Activated T-cell treated with anti-CD3 and anti-CD28 coated beads, Interleukin-2, amount 50 U/mL, for 24 hours (primary cell): ENCODE measurements around the gene CNGA3.
"Not testable (repeated sequence)": the region's sequence is repeated elsewhere in the genome, so short reads cannot be mapped to it uniquely, and the experiment has no call there.

Experiments used
- DNase-seq: peaks from one replicate; pipeline ENCODE4 v3.0.0-alpha.2; 2020
- H3K27ac Mint-ChIP-seq: 2 replicates; pipeline ENCODE4 v1.8.0; 2020; ENCODE audit warnings: mild to moderate bottlenecking, mixed read lengths
- H3K27me3 Mint-ChIP-seq: 2 replicates; pipeline ENCODE4 v1.8.0; 2020; ENCODE audit warnings: mixed read lengths
- H3K36me3 Mint-ChIP-seq: 2 replicates; pipeline ENCODE4 v1.8.0; 2020; ENCODE audit warnings: low read depth, mixed read lengths
- H3K4me1 Mint-ChIP-seq: 2 replicates; pipeline ENCODE4 v1.8.0; 2020; ENCODE audit warnings: low read depth, mixed read lengths
- H3K4me3 Mint-ChIP-seq: 2 replicates; pipeline ENCODE4 v1.8.0; 2020; ENCODE audit warnings: mild to moderate bottlenecking, moderate library complexity, mixed read lengths
- H3K9me3 Mint-ChIP-seq: 2 replicates; pipeline ENCODE4 v1.8.0; 2020; ENCODE audit warnings: mixed read lengths

Gene CNGA3

GRCh38 chr2:98391581-98392270 is 45.5 kb downstream of the CNGA3 start:
- Mint-ChIP-seq H3K4me3 (no peak overlapping the region), H3K27ac (no peak overlapping the region), H3K36me3 (no peaks in the 10 kb centered on the region), H3K9me3 (no peaks in the 10 kb centered on the region), H3K4me1 (no peaks in the 10 kb centered on the region), H3K27me3 (peaks cover 10% of the 10 kb centered on the region)
- no peak for DNase-seq

GRCh38 chr2:98393354-98393753 is 47.1 kb downstream of the CNGA3 start:
- Mint-ChIP-seq H3K36me3 (no peaks in the 10 kb centered on the region), H3K27me3 (peaks cover 12% of the 10 kb centered on the region), H3K4me1 (no peaks in the 10 kb centered on the region), H3K27ac (no peak overlapping the region), H3K4me3 (no peak overlapping the region), H3K9me3 (no peaks in the 10 kb centered on the region)
- DNase-seq, result no peak

- no peak for DNase-seq
- H3K4me3 Mint-ChIP-seq, result no peak overlapping the region
These were observed 48.4 kb downstream of the CNGA3 start for GRCh38 chr2:98394595-98395153.

GRCh38 chr2:98395977-98396376 is 49.7 kb downstream of the CNGA3 start:
- H3K27me3 Mint-ChIP-seq, result peaks cover 18% of the 10 kb centered on the region
- no peaks in the 10 kb centered on the region for H3K9me3 Mint-ChIP-seq
- no peak overlapping the region for H3K27ac Mint-ChIP-seq
- no peaks in the 10 kb centered on the region for H3K36me3 Mint-ChIP-seq
- H3K4me3 Mint-ChIP-seq, result no peak overlapping the region
- no peaks in the 10 kb centered on the region for H3K4me1 Mint-ChIP-seq
- DNase-seq, result no peak

More at GRCh38 chr2:98394595-98395153, 48.4 kb downstream of the CNGA3 start:
- Mint-ChIP-seq H3K9me3 (no peaks in the 10 kb centered on the region), H3K27me3 (peaks cover 18% of the 10 kb centered on the region), H3K36me3 (no peaks in the 10 kb centered on the region), H3K27ac (no peak overlapping the region), H3K4me1 (no peaks in the 10 kb centered on the region)

GRCh38 chr2:98396745-98397355 is 50.6 kb downstream of the CNGA3 start:
- H3K27ac Mint-ChIP-seq, result no peak overlapping the region

GRCh38 chr2:98399140-98399539 is 52.9 kb downstream of the CNGA3 start:
- peaks cover 24% of the 10 kb centered on the region for H3K27me3 Mint-ChIP-seq
- H3K36me3 Mint-ChIP-seq, result no peaks in the 10 kb centered on the region
- H3K4me1 Mint-ChIP-seq, result no peaks in the 10 kb centered on the region
- H3K9me3 Mint-ChIP-seq, result no peaks in the 10 kb centered on the region
- H3K27ac Mint-ChIP-seq, result no peak overlapping the region
- no peak overlapping the region for H3K4me3 Mint-ChIP-seq
- no peak for DNase-seq

More at GRCh38 chr2:98396745-98397355, 50.6 kb downstream of the CNGA3 start:
- Mint-ChIP-seq H3K9me3 (no peaks in the 10 kb centered on the region), H3K4me3 (no peak overlapping the region), H3K27me3 (peaks cover 21% of the 10 kb centered on the region), H3K36me3 (no peaks in the 10 kb centered on the region), H3K4me1 (no peaks in the 10 kb centered on the region)
- no peak for DNase-seq

GRCh38 chr2:98403878-98404277 is 57.6 kb downstream of the CNGA3 start:
- Mint-ChIP-seq H3K27me3 (peaks cover 12% of the 10 kb centered on the region), H3K36me3 (no peaks in the 10 kb centered on the region), H3K9me3 (no peaks in the 10 kb centered on the region), H3K4me3 (no peak overlapping the region), H3K27ac (no peak overlapping the region), H3K4me1 (no peaks in the 10 kb centered on the region)
- DNase-seq, result no peak

- Mint-ChIP-seq H3K36me3 (no peaks in the 10 kb centered on the region), H3K4me3 (no peak overlapping the region), H3K4me1 (no peaks in the 10 kb centered on the region), H3K27ac (no peak overlapping the region), H3K9me3 (no peaks in the 10 kb centered on the region), H3K27me3 (peaks cover 7% of the 10 kb centered on the region)
- DNase-seq, result no peak
These were observed 58.4 kb downstream of the CNGA3 start for GRCh38 chr2:98404556-98405250.

GRCh38 chr2:98405301-98405700 is 59.0 kb downstream of the CNGA3 start:
- H3K4me1 Mint-ChIP-seq, result no peaks in the 10 kb centered on the region
- no peaks in the 10 kb centered on the region for H3K36me3 Mint-ChIP-seq
- no peak for DNase-seq
- H3K4me3 Mint-ChIP-seq, result no peak overlapping the region
- H3K27me3 Mint-ChIP-seq, result peaks cover 7% of the 10 kb centered on the region
- H3K9me3 Mint-ChIP-seq, result no peaks in the 10 kb centered on the region
- H3K27ac Mint-ChIP-seq, result no peak overlapping the region

GRCh38 chr2:98408155-98408554 is 61.9 kb downstream of the CNGA3 start:
- Mint-ChIP-seq H3K4me1 (peaks cover 6% of the 10 kb centered on the region), H3K27ac (no peak overlapping the region), H3K27me3 (peaks cover 3% of the 10 kb centered on the region), H3K9me3 (no peaks in the 10 kb centered on the region), H3K36me3 (no peaks in the 10 kb centered on the region), H3K4me3 (no peak overlapping the region)
- DNase-seq, result no peak

GRCh38 chr2:98412751-98413458 is 66.6 kb downstream of the CNGA3 start:
- Mint-ChIP-seq H3K36me3 (no peaks in the 10 kb centered on the region), H3K4me3 (no peak overlapping the region), H3K27me3 (no peaks in the 10 kb centered on the region), H3K9me3 (no peaks in the 10 kb centered on the region), H3K4me1 (peaks cover 19% of the 10 kb centered on the region), H3K27ac (no peak overlapping the region)
- peak; percentile 54 for DNase-seq

- H3K27ac Mint-ChIP-seq, result not testable (repeated sequence)
These were observed 68.0 kb downstream of the CNGA3 start for GRCh38 chr2:98414246-98414645.

GRCh38 chr2:98415719-98416248 is 69.5 kb downstream of the CNGA3 start:
- not testable (repeated sequence) for H3K27ac Mint-ChIP-seq

More at GRCh38 chr2:98414246-98414645, 68.0 kb downstream of the CNGA3 start:
- not testable (repeated sequence) for H3K4me3 Mint-ChIP-seq, H3K27me3 Mint-ChIP-seq, DNase-seq, H3K9me3 Mint-ChIP-seq, H3K36me3 Mint-ChIP-seq
- H3K4me1 Mint-ChIP-seq, result peaks cover 19% of the 10 kb centered on the region

More at GRCh38 chr2:98415719-98416248, 69.5 kb downstream of the CNGA3 start:
- not testable (repeated sequence) for H3K36me3 Mint-ChIP-seq, H3K27me3 Mint-ChIP-seq, DNase-seq, H3K9me3 Mint-ChIP-seq, H3K4me3 Mint-ChIP-seq
- peaks cover 19% of the 10 kb centered on the region for H3K4me1 Mint-ChIP-seq
